NAMALWA (cell line): ENCODE results near the gene NR6A1.

Source experiments
- DNase-seq: peaks from one replicate; pipeline ENCODE4 v3.0.0-alpha.2; 2015; ENCODE audit warnings: low spot score

The NR6A1 gene

DNA sequence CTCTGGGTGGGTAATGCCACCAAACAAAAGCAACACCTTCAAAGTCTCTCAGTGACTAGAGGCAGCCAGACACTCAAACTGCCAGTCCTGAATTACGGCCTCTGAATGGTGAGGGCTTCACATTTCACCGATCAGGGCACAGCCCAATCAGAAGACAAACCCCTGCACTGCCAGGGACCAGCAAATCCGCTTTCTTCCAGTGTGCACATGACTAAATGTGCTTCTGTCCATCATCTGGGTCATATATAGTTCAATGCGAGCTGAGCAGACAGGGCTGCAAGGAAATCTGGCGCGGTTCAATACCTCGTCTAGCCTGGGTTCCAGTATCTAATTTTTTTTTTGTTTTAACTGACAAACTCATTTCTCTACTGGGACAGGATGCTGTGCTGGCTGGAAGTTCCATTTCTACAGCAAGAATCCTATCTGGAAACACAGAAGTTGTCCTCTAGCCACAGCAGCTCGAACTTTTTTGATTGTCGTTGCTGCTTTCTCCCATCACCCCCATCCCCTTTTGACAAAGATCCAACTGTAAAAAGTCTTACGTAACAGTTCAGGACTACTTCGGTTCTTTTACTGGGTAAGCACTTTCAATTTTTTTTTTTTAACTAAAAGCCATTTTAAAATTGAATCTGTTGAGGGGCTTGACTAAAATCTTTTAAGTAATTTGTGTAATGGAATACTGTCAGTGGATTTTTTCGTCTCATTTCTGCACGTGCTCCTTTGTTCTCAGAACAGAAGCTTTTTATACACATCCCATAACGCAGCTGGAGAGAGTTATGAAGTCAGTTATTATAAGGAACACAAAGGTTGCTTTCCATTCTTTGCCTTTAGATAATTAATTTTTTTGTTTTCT is 112.7 kb downstream of the NR6A1 start:
- DNase-seq = peak; percentile 98

DNA sequence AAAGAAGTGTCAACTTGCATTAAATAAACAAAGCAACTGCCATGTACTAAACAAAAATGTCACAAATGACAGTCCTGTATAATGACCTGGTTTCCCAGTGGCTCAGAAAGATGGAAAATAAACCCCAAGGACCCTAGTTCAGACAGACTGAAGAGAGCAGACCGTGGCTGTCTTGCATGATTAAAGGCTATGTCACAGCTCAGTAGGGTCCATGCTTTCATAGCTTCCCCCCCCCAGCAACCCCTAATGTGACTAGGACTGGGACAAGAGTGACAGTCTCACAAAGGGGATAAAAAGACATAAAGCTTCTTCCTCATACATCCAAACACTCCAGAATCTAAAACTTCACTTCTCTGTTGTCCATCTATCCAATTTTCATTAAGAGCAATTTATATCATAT is 113.6 kb downstream of the NR6A1 start:
- DNase-seq = peak; percentile 16

DNA sequence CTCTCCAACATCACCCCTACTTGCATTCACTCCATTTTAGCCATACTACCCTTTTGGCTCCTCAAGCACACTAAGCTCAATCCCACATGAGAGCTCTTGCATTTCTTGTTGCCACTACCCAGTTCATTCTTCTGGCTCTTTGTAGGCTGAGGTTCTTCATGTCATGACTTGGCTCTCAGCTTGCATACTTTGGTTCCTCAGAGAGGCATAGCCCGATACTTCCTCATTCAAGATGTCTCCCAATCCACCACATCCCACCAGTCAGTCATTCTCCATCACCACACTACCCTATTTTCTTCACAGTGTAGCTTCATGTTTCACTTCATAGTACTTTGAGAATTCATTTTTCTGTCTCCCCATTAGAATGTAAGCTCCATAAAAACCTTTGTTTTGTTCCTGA is 116.7 kb downstream of the NR6A1 start:
- no peak for DNase-seq

DNA sequence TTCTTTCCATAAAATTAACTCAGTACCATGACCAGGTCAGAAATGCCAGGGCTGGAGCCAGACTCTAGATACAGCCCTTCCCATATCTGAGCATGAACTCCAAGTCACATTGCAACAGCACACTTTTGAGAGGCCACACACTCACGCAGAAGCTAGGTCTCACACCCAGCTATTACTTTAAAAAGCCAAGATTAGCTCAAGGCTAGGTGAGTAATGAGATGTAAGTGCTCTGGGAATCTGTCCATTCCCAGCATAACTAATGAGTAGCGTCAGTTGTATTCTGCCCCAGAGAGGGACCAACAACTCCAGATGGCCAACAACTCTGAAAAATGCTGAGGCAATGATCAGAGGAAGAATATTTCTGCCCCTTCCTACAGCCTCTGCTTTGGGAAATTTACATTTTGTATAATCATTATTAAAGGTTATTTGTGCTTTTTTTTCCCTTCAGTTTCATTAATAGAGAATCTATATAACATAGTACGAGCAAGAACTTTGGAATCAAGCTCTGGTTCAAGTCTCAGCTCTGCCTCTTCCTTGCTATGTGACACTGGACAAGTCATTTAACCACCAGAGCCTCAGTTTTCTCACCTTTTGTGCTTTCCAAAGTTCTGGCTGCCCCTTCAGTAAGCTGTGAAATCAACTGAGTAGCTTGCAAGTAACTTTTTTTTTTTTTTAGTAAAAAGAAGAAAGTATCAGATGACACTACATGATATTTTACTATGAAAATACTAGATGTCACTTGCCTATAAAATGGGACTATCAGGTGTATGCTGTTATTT is 118.3 kb downstream of the NR6A1 start:
- no peak for DNase-seq

DNA sequence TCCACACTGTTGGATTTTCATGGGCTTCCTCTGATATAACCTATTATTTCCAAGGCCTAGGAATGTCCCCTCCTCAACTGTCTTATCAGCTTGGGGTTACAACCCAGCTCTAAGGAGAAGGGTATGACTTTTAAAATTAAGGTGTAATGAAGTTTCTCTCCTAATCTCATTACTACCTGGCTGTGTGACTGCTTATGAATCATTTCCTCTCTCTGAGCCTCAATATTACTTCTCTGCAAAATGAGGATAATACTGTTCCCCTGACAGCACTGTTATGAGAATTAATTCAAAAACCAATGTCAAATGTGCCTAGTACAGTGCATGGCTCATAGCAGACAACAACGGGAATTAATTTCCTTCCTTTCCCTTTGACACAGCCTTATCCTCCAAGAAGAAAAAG is 118.9 kb downstream of the NR6A1 start:
- no peak for DNase-seq

DNA sequence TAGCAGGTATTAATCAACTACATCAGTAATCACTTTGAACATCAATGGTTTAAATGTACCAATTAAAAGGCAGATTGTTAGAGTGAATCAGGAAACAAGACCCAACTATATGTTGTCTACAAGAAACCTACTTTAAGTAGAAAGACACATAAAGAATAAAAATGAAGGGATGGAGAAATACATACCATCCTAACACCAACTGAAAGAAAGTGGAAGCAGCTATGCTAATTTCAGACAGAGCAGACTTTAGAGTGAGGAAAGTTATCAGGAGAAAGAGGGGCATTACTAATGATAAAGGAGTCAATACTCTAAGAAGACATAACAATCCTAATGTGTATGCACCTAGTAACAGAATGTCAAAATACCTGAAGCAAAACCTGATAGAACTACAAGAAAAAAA is 125.8 kb downstream of the NR6A1 start:
- no peak for DNase-seq

DNA sequence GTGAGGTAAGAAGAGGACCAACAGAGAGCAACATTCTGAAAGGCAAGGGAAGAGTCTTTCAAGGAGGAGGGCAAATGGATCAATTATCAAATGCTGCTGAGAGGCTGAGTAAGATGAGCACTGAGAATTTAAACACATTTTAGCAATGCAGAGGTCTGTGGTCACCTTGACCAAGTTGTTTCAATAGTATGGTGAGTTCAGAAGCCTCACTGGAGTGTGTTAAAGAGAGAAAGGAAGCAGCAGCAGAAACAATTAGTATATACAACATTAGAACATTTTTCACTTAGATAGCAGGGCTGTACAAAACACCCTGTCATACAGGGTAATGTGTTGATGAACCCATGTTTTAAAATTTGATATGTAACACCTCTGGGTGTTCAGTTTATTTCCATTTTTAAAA is 131.5 kb downstream of the NR6A1 start:
- no peak for DNase-seq

DNA sequence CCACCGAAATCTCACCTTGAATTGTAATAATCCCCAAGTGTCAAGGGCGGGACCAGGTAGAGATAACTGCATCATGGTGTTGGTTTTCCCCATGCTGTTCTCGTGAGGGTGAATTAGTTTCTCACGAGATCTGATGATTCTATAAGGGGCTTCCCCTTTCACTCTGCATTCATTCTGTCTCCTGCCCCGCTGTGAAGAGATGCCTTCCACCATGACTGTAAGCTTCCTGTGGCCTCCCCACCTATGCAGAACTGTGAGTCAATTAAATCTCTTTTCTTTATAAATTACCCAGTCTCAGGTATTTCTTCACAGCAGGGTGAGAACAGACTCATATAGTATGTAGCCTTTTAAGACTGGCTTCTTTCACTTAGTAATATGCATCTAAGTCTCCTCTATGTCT is 135.8 kb downstream of the NR6A1 start:
- no peak for DNase-seq

DNA sequence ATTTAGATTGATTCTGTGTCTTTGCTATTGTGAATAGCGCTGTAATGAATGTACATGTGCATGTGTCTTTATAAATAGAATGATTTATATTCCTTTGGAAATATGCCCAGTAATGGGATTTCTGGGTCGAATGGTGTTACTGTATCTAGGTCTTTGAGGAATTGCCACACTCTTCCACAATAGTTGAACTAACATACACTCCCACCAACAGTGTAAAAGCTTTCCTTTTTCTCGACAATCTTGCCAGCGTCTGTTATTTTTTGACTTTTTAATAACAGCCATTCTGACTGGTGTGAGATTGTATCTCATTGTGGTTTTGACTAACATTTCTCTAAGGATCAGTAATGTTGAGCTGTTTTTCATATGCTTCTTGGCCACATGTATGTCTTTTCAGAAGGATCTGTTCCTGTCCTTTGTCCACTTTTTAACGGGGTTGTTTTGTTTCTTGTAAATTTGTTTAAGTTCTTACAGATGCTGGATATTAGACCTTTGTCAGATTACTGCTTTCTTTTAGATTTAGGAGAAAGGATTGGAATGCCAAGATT is 139.0 kb downstream of the NR6A1 start:
- DNase-seq = no peak

DNA sequence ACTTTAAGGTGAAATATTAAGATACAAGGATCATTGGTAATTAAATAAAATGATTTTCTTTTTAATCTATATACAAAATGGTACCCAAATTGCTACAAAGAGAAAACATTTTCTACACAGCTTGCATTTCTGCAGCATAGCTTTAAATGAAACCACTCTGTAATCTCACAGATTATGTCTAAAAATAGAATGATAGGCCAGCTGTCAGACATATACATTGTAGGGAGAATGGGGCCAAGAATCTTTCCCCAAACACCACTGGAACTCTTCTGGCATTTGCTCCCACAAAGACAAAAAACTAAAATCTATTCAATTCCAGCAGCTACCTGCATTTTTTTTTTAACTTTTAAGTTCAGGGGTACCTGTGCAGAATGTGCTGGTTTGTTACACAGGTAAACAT is 139.8 kb downstream of the NR6A1 start:
- DNase-seq = no peak

DNA sequence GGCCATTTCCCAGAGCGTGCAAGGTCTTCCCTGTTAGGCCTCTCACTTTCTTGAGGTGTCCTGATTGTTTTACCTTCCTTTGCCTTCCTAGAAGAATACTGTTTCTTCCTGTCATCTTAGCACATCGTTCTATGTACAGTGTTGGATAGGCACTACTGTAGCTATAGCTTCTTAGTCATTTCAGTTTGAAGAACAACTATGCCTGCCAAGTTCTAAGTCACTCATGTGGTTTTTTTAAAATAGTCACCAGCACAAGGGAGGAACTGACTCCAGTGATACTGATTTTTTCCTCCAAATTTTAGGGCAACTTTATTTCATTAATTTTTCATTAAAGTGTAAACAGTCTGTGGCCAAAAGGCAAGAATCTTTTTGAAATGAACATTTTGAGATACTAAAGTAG is 141.5 kb downstream of the NR6A1 start:
- no peak for DNase-seq

DNA sequence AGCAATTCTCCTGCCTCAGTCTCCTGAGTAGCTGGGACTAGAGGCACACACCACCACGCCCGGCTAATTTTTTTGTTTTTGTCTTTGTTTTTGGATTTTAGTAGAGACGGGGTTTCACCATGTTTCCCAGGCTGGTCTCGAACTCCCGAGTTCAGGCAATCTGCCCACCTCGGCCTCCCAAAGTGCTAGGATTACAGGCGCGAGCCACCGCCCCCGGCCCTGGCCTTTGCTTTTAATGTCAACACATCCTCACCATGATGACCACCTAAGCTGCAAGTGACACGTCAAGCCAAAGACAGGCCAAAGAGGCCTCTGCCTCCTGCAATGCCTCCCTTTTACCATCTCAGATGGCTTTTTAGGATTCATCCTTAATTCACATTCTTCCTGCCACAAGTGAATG is 142.4 kb downstream of the NR6A1 start:
- DNase-seq = no peak

DNA sequence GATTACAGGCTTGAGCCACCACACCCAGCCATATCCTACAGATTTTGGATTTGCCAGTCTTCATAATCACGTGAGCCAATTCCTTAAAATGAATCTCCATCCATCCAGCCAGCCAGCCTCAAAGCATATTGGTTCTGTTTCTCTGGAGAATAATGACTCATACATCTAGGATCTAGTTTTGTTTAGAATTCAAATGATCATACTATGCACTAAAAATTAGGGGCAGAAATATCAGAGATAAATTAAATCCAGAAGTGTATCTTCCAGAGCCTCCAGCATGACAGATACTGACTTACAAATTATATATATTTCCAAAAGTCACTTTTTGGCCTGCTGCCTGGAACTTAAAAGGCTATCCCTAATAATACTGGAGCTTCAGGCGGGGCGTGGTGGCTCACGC is 144.8 kb downstream of the NR6A1 start:
- DNase-seq = no peak

DNA sequence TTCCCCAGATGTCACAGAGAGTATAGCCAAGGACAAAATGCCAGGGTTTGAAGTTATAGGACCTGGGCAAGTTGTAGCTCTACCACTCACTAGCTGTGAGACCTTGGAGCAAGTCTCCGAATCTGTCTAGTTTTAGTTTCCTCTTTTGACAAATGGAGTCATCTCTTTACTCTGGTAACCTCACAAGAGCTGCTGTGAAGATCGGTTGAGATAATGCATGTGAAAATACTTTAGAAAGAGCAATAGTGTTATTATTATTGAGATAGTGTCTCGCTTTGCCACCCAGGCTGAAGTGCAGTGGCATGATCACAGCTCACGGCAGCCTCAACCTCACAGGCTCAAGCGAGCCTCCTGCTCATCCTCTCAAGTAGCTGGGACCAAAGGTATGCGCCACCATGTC is 146.0 kb downstream of the NR6A1 start:
- no peak for DNase-seq

DNA sequence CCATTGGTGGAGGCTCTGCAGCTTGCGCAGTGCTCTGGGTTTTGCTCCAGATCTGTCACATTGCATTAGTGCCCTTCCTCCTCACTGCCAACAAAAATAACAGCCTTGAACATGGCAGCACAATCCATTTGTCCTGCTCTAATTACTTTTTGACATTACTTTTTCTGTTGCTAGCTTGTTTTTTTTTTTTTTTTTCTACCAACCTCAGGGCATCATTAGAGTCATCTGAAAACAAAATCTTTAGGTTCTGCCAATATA is 146.4 kb downstream of the NR6A1 start:
- no peak for DNase-seq

DNA sequence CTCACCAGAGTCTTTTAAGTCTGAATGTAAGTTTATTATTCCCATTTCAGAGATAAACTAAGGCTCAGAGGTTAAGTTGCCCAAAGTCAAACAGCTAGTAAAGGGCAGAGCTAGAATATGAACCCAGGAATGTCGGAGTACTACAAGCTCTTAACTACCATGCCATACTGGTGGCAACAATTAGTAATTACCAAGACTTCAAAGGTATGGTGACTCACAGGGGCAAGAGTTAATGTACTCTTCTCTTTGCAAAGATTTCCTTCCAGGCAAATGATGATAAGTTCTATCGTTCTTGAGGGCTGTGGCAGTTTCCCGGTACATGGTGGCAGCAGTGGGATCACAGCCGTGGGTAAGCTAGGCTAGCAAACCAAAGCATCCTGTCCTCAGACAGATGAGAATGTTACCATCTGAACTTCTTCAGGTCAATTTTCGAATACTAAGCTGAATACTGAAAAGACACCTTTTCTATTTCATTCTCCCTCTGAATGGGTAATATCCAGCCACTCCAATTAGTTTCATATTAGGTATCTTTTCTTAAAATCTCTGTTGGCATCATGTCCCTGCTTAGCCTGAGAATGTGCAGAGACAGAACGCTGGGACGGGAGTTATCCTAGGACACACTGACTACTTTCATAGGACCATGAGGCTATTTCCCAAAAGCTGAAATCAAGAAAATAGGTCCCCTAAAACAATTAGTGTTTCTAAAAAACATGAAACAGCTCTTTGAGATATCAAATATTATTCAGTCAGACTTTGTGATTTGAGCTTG is 147.0 kb downstream of the NR6A1 start:
- no peak for DNase-seq

DNA sequence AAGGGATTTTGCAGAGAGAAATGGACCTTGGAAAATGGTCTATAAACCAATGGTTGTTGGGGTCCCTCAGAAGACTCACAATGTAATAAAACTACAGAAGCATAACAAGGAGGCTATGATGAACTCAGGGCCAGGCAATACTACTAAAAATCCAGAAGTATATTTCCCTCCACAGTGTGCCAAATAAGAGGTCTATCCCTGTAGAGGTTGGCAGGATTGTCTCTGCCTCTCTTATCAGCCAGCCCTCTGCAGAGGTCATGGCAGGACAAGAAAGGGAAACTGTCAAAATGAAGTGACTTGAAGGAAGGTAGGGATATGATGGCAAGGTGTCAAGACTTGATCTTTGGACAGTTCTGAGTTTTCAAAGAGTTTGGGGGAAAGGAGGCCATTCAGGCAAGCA is 148.2 kb downstream of the NR6A1 start:
- DNase-seq = peak; percentile 15

DNA sequence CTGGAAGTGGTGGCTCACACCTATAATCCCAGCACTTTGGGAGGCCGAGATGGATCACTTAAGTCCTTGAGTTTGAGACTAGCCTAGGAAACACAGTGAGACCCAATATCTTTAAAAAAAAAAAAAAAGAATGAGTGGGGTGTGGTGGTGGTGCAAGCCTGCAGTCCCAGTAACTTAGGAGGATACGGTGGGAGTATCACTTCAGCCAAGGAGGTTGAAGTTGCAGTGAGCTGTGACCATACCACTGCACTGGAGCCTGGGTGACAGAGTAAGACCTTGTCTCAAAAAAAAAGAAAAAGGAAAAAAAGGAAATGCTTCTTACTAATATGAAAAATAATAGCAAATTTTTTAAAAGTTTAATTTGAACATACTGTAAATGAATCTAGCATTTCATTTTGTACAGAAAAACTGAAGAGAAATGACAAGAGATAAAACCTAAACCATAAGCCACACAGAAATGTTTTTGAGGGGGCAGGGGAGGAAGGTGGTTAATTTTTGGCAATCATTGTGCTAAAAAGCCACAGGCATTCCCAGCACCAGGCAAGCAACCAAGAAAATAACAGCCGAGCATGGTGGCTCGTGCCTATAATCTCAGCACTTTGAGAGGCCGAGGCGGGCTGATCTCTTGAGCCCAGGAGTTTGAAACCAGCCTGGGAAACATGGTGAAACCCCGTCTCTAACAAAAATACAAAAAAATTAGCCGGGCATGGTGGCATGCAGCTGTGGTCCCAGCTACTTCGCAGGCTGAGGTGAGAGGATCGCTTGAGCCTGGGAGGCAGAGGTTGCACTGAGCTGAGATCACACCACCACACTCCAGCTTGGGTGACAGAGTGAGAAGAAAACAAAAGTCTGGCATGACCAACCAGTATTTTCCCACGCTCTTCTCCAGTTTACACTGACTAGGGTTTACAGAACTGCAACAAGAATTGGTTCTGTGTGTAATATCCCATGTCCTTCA is 149.5 kb downstream of the NR6A1 start:
- peak; percentile 85 for DNase-seq

DNA sequence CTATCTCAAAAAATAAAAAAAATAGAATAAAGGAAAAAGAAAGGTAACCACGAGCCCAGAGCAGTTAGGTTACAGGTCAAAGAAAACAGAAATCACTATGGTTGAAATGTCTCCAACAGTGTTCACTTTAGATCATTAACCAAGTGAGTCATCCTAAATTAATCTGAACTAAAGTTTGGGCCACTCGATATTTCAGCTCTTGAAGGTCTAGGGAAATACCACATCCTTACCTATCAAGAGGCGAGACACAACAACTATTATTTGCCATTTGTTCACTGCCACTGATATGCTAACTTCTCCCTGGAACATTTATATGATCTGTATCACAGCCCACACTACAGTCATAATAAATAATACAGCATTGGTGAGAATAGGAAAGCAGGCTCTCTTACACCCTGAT is 152.6 kb downstream of the NR6A1 start:
- DNase-seq = no peak

DNA sequence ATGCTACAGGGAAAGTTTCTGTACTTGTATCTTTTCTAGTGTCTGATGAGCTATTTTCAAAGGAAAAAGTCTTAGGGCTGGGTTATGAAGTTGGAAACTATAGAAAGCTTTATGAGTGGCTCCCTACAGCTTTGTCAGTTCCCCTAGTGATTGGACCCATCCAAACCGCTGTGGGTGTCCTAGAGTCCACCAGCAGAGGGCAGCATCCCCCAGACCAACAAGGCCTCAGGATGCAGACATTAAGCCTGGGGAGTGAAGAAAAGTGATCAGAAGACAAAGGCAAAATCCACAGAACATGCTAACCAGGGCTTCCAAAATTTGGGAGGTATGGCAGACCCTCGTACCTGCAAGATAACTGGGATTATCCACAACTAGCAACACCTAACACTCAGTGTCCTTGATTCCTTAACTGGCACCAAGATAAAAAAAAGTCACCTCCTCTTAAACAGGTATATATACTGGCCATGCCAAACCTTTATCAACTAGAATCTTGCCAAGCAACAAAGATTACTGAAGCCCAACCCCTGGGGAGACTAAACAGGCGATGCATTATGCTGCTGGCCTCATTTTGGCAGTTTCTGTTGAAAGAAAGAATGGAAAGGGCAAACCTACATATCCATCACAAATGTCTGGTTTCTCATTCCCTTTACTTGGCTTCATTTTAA is 153.5 kb downstream of the NR6A1 start:
- peak; percentile 89 for DNase-seq

DNA sequence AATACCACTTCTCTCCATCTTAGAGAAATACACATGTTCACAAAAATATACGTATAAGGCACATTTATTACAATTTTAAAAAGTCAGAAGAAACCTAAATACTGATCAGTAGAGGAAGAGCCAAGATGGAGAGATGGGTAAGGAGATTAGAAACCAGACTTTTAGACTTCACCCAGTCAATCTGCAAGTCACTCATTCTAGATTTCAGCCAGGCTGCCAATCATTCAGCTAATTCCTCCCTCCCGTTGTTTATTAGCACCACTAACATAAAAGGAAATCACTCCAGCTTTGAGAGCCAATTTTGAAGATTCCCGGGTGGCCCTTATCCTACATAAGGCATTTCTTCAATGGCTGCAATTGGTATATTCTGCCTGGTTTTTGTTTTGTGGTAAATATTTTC is 154.2 kb downstream of the NR6A1 start:
- no peak for DNase-seq
